SIG-M5 treated with dmso at 0.1 percent for 504 hours (cell line): Measurements from ENCODE around the gene PBX1.

Experiments
- DNase-seq: peaks from one replicate; lab custom pipeline; 2025; ENCODE audit not compliant: unreplicated experiment; lab: John Stamatoyannopoulos, UW

The PBX1 gene

DNA sequence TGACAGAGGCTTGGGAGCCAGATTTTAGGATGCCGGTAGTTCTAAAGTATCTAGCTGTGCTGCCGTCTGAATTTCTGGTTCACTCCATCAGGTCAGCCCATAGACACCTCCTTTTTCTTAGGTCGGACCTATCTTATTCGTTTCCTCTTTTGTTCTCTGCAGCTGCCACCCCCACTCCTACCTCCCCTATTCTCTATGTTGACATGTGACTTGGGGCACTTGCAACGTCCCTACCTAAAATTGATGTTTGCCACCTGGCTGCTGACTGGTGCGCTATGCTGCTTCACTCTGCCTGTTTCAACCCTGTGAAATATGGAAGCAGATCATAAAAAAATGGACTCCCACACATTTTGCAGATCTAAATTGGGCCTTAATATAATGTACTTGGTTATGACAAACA is 55.3 kb downstream of the PBX1 start:
- DNase-seq = no peak

DNA sequence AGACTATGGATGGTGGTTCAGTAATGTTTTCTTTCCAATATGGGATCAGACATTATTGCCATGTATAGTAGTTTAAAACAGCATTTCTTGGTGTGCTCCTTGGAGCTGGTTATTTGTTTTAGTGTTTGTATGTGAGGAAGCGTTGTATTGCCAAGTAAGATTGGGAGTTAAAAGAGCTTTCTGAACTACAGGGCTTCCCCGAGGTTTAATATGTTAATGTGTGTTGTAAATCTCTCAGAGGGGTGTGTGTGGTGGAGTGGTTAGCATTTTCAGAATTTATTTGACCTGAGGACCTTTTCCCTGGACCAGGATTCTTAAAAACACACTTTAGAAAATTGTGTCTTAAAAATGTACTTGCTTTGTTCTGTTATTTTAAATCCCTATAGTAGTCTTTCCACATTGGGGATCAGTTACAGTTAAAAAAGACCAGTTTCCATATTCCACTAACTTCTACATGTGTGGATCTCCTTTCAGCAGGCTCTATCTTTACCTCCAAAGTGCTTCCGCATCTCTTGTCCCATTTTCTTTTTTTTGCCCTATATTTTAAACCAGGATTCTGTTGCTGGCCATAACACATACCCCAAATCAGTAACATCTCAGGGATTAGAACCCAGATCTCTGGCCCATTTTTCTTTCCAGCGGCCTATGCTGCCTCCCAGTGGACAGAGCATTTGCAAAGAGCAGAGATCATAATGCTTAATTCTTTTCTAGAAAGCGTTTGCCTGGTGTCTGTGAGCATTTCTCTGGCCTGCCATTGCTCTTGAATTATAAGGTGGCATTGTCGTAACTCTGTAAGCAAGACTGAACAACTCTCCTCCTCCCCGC is 58.6 kb downstream of the PBX1 start:
- DNase-seq = no peak

DNA sequence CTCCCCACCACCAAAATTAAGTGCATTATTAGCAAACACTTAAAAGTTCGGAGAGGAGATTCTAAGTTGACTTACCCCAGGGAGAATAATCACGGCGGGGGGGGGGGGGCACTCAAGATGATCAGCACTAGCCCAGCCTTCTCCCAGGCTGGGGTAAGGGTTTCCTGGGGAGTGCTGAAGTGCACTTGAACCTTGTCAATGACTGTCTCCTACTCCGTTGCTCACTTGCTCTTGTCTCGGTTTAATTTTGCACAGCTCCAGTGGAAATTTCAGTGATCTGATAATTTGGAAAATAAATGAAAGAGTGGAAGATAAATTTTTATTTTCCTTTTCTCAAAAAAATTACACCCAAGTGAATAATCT is 59.2 kb downstream of the PBX1 start:
- no peak for DNase-seq

DNA sequence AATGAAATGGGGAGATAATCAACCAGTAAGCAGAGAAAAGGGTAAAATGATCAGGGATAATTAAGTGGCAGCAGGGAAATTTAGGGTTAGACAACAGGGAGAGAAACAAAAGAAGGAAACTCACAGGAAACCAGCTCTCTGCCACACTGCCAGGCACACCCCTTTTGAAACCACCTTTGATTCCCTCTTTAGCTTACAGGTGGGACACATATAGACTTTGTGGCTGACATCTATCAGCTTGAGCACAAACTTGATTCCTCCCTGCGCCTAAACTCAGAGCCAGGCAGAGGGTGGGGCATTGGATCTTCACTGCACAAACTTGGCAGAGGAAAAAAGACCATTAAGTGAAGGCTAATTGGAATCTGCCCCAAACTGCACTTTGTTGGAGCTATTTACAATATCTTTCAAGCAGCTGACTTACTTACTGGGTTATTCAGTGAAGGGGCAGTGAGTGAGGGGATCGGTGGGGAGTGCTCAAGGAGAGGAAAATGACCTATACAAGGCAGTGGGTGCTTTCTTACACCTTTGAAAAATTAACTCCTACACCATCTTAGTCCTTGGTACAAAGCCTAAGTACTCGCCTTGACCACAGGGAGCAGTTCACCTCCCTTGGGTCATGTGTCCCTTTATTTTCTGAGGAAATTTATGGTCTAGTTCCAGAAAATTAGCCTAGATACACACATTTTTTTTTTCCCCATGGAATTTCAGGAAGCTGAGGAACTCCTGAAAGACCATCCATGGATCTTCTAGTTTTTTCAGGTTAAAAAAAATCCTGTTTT is 60.2 kb downstream of the PBX1 start:
- DNase-seq = no peak

DNA sequence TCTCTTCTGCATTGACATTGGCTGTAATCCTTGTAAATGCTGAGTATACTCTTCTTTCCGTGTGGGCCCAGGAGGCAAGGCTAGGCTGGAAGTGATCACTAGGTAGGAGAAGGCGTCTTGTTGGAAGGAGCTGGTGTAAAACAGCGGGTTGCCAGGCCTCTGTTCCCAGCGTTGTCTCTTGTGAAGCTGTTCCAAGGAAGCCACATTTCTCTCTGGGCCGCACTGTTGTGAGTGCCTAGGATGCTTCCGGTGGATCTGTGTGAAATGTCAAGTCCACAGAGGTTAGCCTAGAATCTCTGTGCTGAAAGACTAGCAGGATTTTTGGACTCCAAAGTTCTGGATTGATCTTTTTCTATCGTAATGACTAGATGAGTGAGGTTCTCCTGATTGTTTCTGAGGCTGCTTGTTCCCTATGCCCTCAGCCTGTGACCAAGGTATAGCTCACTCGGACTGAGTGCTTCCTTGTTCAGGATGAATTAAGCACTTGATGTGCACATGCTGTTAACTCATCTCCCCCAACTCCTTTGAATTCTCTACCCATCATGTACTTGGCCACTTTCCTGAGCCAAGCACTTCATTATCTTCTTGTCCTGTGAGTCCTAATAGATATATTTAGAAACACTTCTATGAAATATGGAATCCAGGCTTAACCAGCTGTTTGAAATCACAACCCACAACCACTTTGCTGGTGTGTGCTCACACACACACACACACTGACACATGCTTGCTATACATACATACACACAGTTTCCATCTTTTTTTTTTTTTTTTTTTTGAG is 63.3 kb downstream of the PBX1 start:
- no peak for DNase-seq

DNA sequence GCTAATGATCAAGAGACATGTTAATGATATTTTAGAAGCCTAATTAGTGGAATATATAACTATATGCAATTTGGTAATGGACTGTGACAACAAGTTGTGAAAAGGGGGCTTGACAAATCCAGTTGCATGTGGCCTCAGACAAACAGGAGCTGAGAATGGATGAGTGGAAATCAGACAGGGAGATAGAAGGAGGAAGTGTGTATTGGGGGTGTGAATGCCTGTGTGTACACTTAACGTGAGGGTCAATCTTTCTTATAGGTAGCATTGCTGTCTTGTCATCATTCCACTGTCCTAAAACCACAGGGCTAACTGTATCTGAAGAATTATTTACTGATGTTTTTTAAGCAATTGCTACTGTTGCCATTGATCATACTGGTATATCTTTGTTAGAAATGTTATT is 64.8 kb downstream of the PBX1 start:
- DNase-seq = no peak

DNA sequence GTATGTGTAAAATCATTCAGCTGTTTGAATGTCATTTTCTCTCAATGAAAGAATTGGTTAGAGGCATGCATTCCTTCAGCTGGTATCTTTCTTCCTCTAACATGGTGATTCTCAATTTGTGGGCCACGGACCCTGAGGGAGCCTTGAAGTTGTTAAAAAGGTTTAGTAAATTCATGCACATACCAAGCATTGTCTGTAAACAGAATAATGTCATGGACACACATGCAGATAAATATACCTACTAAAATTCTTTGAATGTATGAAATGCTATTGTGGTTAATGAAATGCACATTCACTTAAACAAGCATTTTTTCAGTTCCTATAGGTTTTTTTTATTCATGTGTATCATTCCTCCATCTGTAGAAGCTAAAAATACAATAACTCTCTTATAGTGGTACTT is 65.4 kb downstream of the PBX1 start:
- DNase-seq = no peak

DNA sequence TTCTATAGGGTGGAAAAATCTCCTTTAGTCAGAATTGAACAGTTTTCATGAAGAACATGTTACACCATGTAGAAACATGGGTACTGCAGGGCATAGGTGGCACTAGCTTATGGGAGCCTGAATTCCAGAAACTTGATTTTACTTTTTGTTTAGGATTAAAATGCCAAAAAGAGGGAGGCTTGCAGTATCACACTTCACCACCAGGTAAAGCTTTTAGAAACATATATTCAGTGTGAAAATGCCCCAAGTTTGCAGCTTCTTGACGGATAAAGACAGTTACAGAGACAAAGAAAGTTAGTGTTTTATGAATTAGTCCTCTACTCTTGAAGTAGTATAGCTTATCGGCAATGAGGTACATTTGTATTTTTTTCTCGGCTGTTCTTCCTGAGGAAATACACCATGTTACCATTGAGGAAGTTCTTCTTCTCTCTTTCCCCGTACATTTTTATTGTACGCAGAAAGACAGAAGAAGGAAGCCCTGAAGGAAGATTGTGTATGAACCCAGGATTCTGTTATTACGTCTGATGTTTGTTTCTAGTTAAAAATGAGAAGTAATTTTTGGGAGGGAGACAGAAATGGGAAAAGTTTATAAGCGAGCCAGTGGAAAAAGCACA is 66.1 kb downstream of the PBX1 start:
- no peak for DNase-seq

DNA sequence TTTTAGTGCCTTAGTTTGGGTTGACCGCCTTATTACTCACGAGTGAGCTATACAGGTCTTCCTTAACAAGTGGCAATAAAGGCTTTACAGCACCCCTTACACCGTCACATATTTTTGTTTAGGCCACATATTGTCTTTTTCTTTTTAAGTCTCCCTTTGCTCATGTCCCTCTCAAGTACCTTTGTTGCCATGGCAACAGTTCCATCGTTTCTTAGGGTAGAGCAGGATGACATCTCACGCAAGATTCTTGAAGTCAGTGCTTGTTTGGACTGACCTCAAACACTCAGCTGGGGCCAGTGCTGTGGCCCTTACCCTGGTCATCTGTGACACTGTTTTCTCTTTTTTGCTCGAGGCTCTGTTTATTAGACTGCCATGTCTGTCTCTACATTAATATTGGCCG is 69.8 kb downstream of the PBX1 start:
- DNase-seq = no peak

DNA sequence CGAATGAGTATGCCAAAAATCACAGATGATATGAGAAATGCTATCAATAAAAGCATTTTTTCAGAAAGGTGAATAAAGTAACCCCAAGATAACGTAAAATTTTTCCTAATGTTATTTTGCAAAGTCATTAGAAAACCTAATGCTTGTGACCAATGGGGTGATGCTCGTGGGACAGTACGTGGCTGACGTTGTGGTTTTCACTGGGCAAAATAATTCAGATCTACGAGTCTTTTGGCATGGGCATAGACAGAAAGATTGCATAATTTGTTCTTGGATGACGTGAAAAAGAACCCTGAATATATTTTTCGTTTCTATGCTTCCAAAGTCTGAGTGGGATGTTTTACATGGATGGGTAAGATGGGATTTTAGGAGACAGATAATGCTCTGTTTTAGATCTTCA is 71.0 kb downstream of the PBX1 start:
- no peak for DNase-seq

DNA sequence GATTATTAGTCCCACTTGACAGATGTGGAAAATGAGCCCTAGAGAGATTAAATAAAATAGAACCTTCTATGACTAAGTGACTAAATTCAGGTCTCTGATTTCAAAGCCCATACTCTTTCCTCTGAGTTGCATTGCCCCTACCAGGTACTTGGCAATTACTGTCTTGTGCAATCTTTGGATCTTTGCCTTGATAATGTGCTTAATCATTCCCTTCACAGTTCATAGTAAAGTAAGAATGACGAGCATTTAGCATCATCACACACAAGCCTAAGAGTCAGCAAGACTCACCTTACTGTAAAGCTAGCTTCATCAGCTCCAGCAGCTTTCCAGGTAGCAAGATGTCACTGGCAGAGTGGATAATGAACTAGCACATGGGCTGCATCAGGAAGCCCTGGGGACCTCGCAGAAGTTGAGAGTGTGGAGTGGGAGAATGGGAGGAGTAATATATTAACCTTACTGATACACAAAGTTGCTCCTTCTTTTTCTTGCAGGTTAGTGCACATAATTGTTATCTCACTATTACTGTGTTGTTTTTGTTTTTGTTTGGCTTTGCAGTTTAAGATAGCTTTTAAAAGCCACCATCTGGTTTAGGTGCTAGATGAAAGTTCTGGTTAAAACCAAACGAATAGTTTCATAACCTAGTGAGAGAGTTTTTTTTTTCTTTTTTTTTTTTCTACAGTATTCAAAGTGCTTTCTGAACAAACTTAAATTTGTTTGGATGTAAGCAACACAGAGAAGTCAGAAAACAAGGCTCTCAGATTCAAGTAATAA is 71.8 kb downstream of the PBX1 start:
- no peak for DNase-seq

DNA sequence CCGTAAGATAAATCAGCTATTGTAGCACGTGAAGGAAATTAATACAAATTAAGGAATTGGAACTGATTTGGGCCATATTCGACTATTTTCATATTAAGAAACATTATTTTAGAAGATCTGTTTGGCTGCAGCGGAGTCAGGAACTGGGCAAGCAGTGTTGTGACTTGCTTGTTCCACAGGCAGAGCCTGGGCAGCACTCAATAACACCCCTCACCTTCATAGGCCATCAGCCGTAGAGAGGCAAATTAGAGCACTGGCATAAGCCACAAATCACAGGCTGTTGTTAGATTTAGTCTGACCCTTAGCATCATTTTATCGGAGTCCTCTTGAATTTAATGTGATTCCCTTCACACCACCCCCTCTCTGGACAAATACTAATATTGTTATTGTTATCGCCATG is 72.8 kb downstream of the PBX1 start:
- DNase-seq = no peak

DNA sequence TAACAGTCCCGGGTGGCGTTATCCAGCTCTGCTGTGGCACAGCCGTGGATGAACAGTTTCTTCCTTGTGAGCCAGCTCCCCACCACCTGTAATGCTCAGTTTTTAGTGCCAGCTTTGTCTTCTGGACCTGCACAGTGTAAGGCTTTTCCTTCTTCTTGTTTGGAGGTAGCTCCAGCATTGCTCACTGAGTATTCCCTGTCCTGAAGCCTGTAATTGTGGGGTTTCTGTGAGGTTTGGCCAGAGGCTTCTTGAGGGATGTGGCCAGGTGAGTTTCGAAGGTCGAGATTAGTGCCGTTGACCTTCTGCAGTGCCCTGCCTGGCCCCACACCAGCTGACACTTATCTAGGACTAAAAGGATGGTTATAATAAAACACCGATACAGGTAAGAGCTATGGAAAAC is 75.0 kb downstream of the PBX1 start:
- no peak for DNase-seq

DNA sequence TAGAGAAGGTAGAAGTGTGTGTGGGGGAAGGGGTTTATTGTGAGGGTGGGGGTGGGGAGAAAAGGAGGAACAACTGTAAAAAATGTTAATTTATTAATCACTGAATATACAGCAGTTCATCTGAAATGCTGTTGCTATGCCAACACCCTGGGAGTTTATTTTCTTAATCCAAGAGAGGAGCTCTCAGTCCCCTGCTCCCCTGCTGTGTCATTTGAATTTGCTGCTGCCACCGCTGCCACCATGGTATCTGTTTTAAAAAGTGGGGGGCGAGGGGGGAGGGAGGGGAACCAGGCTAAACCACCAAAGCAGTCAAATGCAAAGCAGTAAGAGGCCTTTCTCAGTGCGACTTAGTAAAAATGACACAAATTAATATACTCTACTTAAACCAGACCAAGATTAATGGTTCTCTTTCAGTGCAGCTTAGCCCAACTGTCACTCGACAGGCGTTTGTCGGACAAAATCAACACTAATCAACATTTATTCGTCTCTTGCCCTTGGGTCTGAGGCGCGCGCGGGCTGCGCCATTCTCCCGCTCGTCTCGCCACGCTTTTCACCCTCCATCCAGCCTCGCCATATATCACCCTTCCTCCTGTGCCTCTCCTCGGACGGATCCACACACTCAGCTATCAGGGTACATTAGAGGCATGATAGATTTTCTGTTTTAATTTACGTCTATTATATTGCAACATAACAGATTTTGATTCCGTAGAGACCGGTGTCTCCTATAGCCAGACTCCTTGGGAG is 76.2 kb downstream of the PBX1 start:
- no peak for DNase-seq

DNA sequence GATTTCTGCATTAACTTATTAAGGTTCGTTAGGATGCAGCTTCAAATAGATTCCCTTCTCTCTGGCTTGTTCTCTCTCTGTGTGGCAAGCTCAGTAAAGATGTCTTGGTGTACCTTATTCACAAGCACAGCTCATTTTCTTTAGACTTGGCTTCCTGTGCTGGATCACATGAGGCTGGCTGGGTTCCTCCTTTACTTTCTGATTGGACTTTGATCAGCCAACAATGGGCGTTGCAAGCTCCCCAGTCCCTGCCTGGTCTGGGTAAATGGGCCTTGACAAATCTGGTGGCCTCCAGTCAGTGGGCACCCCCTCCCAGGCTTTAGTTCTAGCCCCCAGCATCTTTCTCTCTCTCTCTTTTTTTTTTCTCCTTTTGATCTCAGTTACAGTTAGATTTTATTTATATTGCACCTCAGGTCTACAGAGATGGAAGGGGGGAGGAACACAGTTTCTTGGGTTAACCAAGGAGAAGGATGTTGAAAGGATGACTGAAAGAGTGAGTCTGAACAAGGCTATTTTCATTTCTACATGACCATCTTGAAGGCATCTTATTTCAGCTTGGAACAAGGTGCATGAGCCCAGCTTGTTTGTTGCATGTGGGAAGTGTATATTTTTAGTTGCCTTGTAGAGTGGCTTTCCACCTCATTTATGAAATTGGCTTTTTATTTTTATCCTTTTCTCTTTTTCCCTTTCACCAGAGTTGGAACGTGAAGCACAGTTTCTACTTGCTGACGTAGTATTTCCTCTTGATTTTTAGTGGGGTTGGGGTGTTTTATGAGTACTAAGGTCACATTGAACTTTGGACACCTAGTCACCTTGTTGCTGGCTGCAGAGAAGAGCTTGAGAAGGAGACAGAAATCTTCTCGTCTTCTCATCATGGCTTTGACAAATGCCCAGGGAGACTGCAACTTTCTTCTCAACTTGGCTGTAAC is 77.1 kb downstream of the PBX1 start:
- DNase-seq = no peak

DNA sequence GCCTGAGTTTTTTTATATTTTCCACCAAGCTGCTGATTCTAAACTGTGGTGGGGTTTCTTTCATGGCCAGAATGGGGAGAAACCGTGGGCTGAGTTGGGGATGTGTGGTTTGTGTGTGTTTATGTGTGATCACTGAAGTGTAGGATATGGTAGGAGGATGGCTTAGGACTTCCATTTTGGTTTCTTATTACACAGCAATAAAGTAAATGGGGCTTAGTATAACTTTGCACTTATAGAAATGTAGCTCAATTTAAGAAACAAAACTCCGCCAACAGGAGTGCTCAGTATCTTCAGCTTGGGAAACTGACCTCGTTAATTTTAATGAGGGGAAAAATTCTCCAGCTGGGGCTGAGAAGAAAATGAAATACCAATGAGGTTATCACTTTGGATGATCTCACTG is 77.8 kb downstream of the PBX1 start:
- no peak for DNase-seq

DNA sequence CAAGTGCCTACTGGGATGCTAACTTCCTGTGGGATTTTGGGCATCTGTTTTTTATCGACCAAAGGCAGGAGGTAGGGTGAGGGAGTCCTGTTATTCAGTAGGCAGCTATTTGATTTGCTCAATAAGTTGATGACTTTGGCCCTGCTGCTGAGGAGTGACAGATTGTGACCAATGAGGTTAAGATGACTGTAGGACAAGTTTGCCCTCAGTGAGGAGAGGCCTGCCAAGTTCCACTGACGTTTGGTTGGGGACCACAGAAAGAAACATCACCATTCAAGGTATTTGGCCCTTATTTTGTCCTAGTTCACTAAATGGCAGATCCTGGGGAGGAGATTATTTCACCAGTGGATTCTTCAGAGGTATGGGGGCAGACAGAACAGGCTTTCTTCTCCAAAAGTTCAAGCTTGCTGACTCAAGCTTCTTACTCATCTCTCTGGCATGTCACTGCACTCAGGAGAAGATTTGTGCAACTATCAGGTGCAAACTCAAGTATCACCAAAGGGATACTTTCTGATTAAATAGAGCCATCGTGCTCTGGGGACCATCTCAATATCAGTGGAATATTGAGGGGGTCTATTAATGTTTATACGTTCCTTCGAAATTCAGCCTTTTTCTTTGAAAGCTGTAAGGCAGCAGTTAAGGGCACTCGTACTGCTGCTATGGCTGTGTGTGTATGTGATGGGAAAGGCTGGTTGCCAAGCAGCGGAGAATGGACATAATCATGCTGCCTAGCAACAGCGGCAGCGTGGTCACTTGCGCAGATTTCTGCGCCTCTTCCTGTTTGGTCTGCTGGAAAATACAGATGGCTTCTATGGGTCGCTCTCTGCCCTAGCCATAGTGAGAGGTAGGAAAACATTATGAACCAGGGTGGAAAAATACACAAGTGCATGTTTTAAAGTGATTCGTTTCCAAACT is 78.7 kb downstream of the PBX1 start:
- DNase-seq = no peak
